Mesenchymal stem cell (in vitro differentiated cells and primary cell): ENCODE data around the gene LGR6.

Source experiments
- DNase-seq: peaks from one replicate; pipeline ENCODE4 v3.0.0-alpha.2; 2013
- H2AFZ ChIP-seq: one replicate; pipeline ENCODE4 v1.6.1; 2013; ENCODE audit warnings: low read depth, mild to moderate bottlenecking, control low read depth, inconsistent platforms, low read length, moderate library complexity
- H2AK5ac ChIP-seq: 2 replicates; pipeline ENCODE4 v1.6.1; 2013; ENCODE audit warnings: low read length, moderate library complexity, mild to moderate bottlenecking, inconsistent platforms; ENCODE audit not compliant: severe bottlenecking
- H2BK120ac ChIP-seq: one replicate; pipeline ENCODE4 v1.6.1; 2013; ENCODE audit warnings: low read depth, mild to moderate bottlenecking, inconsistent platforms, low read length, moderate library complexity
- H2BK12ac ChIP-seq, 2 experiments: one replicate each; pipeline ENCODE4 v1.6.1; 2013; ENCODE audit warnings: inconsistent platforms in 2 of 2, low read length in 2 of 2, mild to moderate bottlenecking in 2 of 2, moderate library complexity in 2 of 2, control low read depth in 1 of 2
- H2BK15ac ChIP-seq: one replicate; pipeline ENCODE4 v1.6.1; 2013; ENCODE audit warnings: mild to moderate bottlenecking, low read depth, inconsistent platforms; ENCODE audit not compliant: poor library complexity, severe bottlenecking
- H2BK5ac ChIP-seq: 2 replicates; pipeline ENCODE4 v1.6.1; 2013; ENCODE audit warnings: low read depth, mild to moderate bottlenecking, low read length, control low read depth, inconsistent platforms; ENCODE audit not compliant: poor library complexity, severe bottlenecking
- H3K14ac ChIP-seq, 2 experiments: one replicate each; pipeline ENCODE4 v1.6.1; 2013; ENCODE audit warnings: inconsistent platforms in 2 of 2, low read length in 2 of 2, control low read depth in 1 of 2, mild to moderate bottlenecking in 1 of 2, moderate library complexity in 1 of 2
- H3K18ac ChIP-seq, 2 experiments: one replicate each; pipeline ENCODE4 v1.6.1; 2013; ENCODE audit warnings: inconsistent platforms in 2 of 2, low read length in 2 of 2, control low read depth in 1 of 2, low read depth in 1 of 2, mild to moderate bottlenecking in 1 of 2
- H3K23ac ChIP-seq, 2 experiments: one replicate each; pipeline ENCODE4 v1.6.1; 2013; ENCODE audit warnings: inconsistent platforms in 2 of 2, low read length in 2 of 2, mild to moderate bottlenecking in 2 of 2, moderate library complexity in 2 of 2, control low read depth in 1 of 2
- H3K27ac ChIP-seq: 2 replicates; pipeline ENCODE4 v1.5.1; 2013; ENCODE audit warnings: mild to moderate bottlenecking, moderate library complexity, low read length, control low read depth, inconsistent platforms; ENCODE audit not compliant: poor library complexity, severe bottlenecking
- H3K27me3 ChIP-seq, 2 experiments: 2 replicates each; pipeline versions ENCODE4 v1.6.1 to v1.7.0; 2013; ENCODE audit warnings: low read length in 2 of 2, mild to moderate bottlenecking in 2 of 2, moderate library complexity in 2 of 2, control low read depth in 1 of 2, inconsistent platforms in 1 of 2; ENCODE audit not compliant: control insufficient read depth in 1 of 2, insufficient read depth in 1 of 2
- H3K36me3 ChIP-seq, 2 experiments: 2 replicates each; pipeline versions ENCODE4 v1.6.1 to v1.7.0; 2013; ENCODE audit warnings: low read length in 2 of 2, control low read depth in 1 of 2, inconsistent platforms in 1 of 2, low read depth in 1 of 2, mild to moderate bottlenecking in 1 of 2; ENCODE audit not compliant: insufficient read depth in 2 of 2, control insufficient read depth in 1 of 2
- H3K4ac ChIP-seq, 2 experiments: one replicate each; pipeline ENCODE4 v1.6.1; 2013; ENCODE audit warnings: inconsistent platforms in 2 of 2, low read length in 2 of 2, mild to moderate bottlenecking in 2 of 2, moderate library complexity in 2 of 2, control low read depth in 1 of 2, low read depth in 1 of 2
- H3K4me1 ChIP-seq: 2 replicates; pipeline ENCODE4 v1.6.1; 2013; ENCODE audit warnings: low read depth, low read length, control low read depth; ENCODE audit not compliant: control insufficient read depth, insufficient read depth
- H3K4me2 ChIP-seq: 2 replicates; pipeline ENCODE4 v1.6.1; 2013; ENCODE audit warnings: low read length, mild to moderate bottlenecking, inconsistent platforms; ENCODE audit not compliant: poor library complexity, severe bottlenecking
- H3K4me3 ChIP-seq, 2 experiments: 2 replicates each; pipeline versions ENCODE4 v1.5.1 to v1.7.0; 2013; ENCODE audit warnings: low read length in 2 of 2, mild to moderate bottlenecking in 2 of 2, control low read depth in 1 of 2, low read depth in 1 of 2; ENCODE audit not compliant: insufficient read depth in 1 of 2
- H3K79me1 ChIP-seq: replicated peaks from 2 replicates; pipeline ENCODE4 v1.6.1; 2013; ENCODE audit warnings: mild to moderate bottlenecking, control low read depth, low read length, inconsistent platforms; ENCODE audit not compliant: poor library complexity, severe bottlenecking
- H3K9ac ChIP-seq: 2 replicates; pipeline ENCODE4 v1.7.0; 2013; ENCODE audit warnings: mild to moderate bottlenecking, low read length, moderate library complexity
- H3K9me3 ChIP-seq: 2 replicates; pipeline ENCODE4 v1.7.0; 2013; ENCODE audit warnings: mild to moderate bottlenecking, low read length; ENCODE audit not compliant: control insufficient read depth
- H4K8ac ChIP-seq: one replicate; pipeline ENCODE4 v1.6.1; 2013; ENCODE audit warnings: inconsistent platforms, mild to moderate bottlenecking, low read length, moderate library complexity
- H4K91ac ChIP-seq: one replicate; pipeline ENCODE4 v1.6.1; 2013; ENCODE audit warnings: mild to moderate bottlenecking, low read length, inconsistent platforms
- WGBS: methylation state at CpG from one replicate; pipeline ENCODE4 v1.1.7; 2013; ENCODE audit warnings: mixed read lengths; 5-methylcytosine and 5-hydroxymethylcytosine counted together

The LGR6 gene

DNA sequence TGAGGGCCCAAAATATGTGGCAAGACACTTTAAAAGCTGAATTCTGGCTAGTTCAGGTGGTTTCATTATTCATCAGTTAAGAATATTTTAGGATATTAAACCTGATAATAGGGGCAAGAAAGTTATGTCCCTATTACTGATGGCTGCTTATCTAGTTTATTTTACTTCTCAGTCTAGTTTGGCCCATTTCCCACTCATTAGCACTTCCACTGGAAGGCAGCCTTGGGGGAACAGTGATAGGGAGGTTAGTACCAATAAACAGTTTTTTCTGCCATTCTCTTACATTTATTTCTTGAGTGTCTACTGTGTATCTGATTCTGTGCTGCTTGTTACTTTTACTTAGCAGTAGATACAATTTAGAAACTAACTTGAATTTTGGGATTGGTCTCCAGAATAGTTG lies 163.9 kb downstream of the LGR6 start:
- Histone ChIP-seq H3K4ac (no peak overlapping the region), H2BK5ac (no peak overlapping the region), H2AK5ac (no peak overlapping the region), H4K91ac (no peak overlapping the region), H2BK120ac (no peak overlapping the region), H3K27ac (no peak overlapping the region), H3K36me3 (no peaks in the 10 kb centered on the region), H3K9ac (no peak overlapping the region), H4K8ac (no peak overlapping the region), H3K23ac (no peak overlapping the region), H3K79me1 (peaks cover 24% of the 10 kb centered on the region), H3K14ac (no peak overlapping the region), H3K4me2 (no peak overlapping the region), H2AFZ (no peak overlapping the region), H2BK12ac (no peak overlapping the region), H2BK15ac (no peak overlapping the region), H3K27me3 (no peaks in the 10 kb centered on the region), H3K9me3 (no peaks in the 10 kb centered on the region), H3K18ac (no peak overlapping the region), H3K4me1 (no peaks in the 10 kb centered on the region), H3K4me3 (no peak overlapping the region)
- DNase-seq, result no peak

DNA sequence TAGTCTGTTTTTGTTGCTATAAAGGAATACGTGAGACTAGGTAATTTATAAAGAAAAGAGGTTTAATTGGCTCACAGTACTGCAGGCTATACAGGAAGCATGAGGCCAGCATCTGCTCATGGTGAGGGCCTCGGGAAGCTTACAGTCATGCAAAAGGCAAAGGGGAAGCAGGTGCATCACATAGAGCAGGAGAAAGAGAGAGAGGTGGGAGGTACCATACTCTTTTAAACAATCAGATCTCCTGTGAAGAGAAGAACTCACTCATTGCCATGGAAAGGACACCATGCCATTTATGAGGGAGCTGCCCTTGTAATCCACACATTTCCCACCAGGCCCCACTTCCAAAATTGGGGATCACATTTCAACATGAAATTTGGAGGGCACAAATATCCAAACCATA lies 167.6 kb downstream of the LGR6 start:
- no peak overlapping the region for H4K8ac ChIP-seq
- H3K18ac ChIP-seq, result no peak overlapping the region
- no peak overlapping the region for H2AFZ ChIP-seq
- H3K14ac ChIP-seq, result no peak overlapping the region
- H3K27ac ChIP-seq, result no peak overlapping the region
- H2BK120ac ChIP-seq, result no peak overlapping the region
- DNase-seq, result no peak
- no peak overlapping the region for H3K4ac ChIP-seq
- H3K79me1 ChIP-seq, result peaks cover 12% of the 10 kb centered on the region
- H2BK5ac ChIP-seq, result no peak overlapping the region
- no peak overlapping the region for H2BK12ac ChIP-seq
- H3K9ac ChIP-seq, result no peak overlapping the region
- H2AK5ac ChIP-seq, result no peak overlapping the region
- no peaks in the 10 kb centered on the region for H3K27me3 ChIP-seq
- no peak overlapping the region for H3K4me3 ChIP-seq
- no peak overlapping the region for H3K4me2 ChIP-seq
- WGBS, result 82% methylated on average over 2 of the region's 2 CpGs
- H3K9me3 ChIP-seq, result no peaks in the 10 kb centered on the region
- H2BK15ac ChIP-seq, result no peak overlapping the region
- H3K4me1 ChIP-seq, result peaks cover 4% of the 10 kb centered on the region
- H3K36me3 ChIP-seq, result no peaks in the 10 kb centered on the region
- H4K91ac ChIP-seq, result no peak overlapping the region
- no peak overlapping the region for H3K23ac ChIP-seq

DNA sequence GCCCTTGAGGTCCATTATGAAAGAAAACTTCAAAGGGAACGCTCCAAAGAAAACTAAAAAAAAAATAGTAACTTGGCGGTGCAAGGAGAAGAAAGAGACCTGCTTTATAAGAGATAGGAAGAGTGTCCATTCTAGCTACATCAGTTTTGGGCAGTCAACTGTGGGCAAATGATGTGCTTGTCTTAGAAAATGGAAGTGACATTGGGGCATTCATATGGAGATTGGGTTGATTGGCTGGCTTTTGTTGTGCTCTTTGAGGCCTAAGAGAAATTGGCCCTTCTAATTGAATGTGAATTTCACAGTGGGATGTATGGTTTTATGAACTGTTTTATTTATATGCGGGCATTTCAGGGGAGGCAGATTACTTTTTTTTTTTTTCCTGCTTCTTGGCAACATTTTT lies 168.1 kb downstream of the LGR6 start:
- Histone ChIP-seq H4K8ac (no peak overlapping the region), H3K79me1 (peaks cover 11% of the 10 kb centered on the region), H3K4ac (no peak overlapping the region), H3K4me1 (peaks cover 4% of the 10 kb centered on the region), H3K4me2 (no peak overlapping the region), H4K91ac (no peak overlapping the region), H3K23ac (no peak overlapping the region), H2AK5ac (no peak overlapping the region), H2AFZ (no peak overlapping the region), H2BK5ac (no peak overlapping the region), H3K9me3 (no peaks in the 10 kb centered on the region), H3K18ac (no peak overlapping the region), H3K36me3 (no peaks in the 10 kb centered on the region), H3K27me3 (no peaks in the 10 kb centered on the region), H3K4me3 (no peak overlapping the region), H2BK15ac (no peak overlapping the region), H3K9ac (no peak overlapping the region), H2BK120ac (no peak overlapping the region), H3K14ac (no peak overlapping the region), H3K27ac (no peak overlapping the region), H2BK12ac (no peak overlapping the region)
- WGBS, result 66% methylated on average over 3 of the region's 3 CpGs
- DNase-seq, result no peak

DNA sequence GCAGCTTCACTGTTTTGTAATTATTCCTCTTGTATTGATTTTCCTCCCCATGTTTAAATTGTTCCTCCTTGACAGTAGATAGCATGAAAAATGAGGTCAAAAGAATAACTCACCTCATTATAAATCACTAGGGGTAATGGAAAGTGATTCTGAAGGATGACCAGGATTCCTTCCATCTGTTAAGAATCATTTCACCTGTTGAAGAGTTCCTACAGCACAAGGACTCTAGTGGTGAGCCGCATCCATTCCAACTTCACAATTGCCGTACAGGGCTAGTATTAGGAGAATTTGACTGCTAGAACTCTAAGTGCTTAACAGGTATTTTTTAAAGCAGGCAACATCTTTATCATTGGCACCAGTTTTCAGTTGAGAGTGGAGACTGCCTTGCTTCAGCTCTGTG lies 168.6 kb downstream of the LGR6 start:
- Histone ChIP-seq H3K4me3 (no peak overlapping the region), H3K9me3 (no peaks in the 10 kb centered on the region), H3K4me2 (no peak overlapping the region), H3K4me1 (peaks cover 4% of the 10 kb centered on the region), H3K27ac (no peak overlapping the region), H2BK5ac (no peak overlapping the region), H2BK15ac (no peak overlapping the region), H3K9ac (no peak overlapping the region), H3K14ac (no peak overlapping the region), H3K36me3 (no peaks in the 10 kb centered on the region), H3K27me3 (no peaks in the 10 kb centered on the region), H2AFZ (no peak overlapping the region), H3K4ac (no peak overlapping the region), H2BK120ac (no peak overlapping the region), H3K79me1 (peaks cover 9% of the 10 kb centered on the region), H3K23ac (no peak overlapping the region), H2BK12ac (no peak overlapping the region), H3K18ac (no peak overlapping the region), H2AK5ac (no peak overlapping the region), H4K91ac (no peak overlapping the region), H4K8ac (no peak overlapping the region)
- 85% methylated on average over 2 of the region's 2 CpGs for WGBS
- DNase-seq, result no peak
